BJ (cell line): ENCODE measurements around the gene CDHR3. TPM values are rescaled to one million over a fixed set of nuclear protein-coding genes. Genes with fewer than 3 reads are reported as not detected.

ENCODE experiments used
- CTCF ChIA-PET: fragments of 350-600 bp; formaldehyde crosslinking; extraction: SDS; loops from one replicate; lab custom pipeline; 2021; ENCODE audit warnings: antibody characterized with exemption, inconsistent platforms; lab: Yijun Ruan, JAX
- POLR2A ChIA-PET: fragments of 300-600 bp; sonication (Branson Sonifier 250); formaldehyde crosslinking; extraction: SDS; loops from one replicate; lab custom pipeline; 2021; ENCODE audit warnings: antibody characterized with exemption; lab: Charles Lee
- DNase-seq: peaks from one replicate; pipeline ENCODE4 v3.0.0-alpha.2; 2011; ENCODE audit warnings: low read depth
- H3K27me3 ChIP-seq: 2 replicates; pipeline ENCODE4 v1.6.0; 2011; ENCODE audit warnings: low read length; ENCODE audit not compliant: control insufficient read depth, insufficient read depth
- H3K36me3 ChIP-seq: 2 replicates; pipeline ENCODE4 v1.5.1; 2011; ENCODE audit warnings: low read length; ENCODE audit not compliant: control insufficient read depth, insufficient read depth
- H3K4me3 ChIP-seq: 2 replicates; pipeline ENCODE4 v1.5.1; 2011; ENCODE audit warnings: low read depth, mild to moderate bottlenecking, control low read depth, low read length
- polyA plus RNA-seq: library from polyadenylated mRNA; depleted of rRNA; stranded (reverse); fragments of >200 nt; gene quantifications from 2 replicates; pipeline ENCODE4 v1.2.3, GENCODE V29; 2011
- TF ChIP-seq, protein P1 (sequence below): IDR thresholded peaks from 2 replicates; pipeline ENCODE4 v1.5.1; 2011; ENCODE audit warnings: low read depth, mild to moderate bottlenecking, control low read depth, inconsistent platforms, low read length, moderate library complexity; ENCODE audit not compliant: insufficient read depth

CDHR3 gene
- polyA plus RNA-seq, 1 experiment = 2.9 TPM

- Histone ChIP-seq H3K4me3 (no peak overlapping the region), H3K36me3 (no peaks in the 10 kb centered on the region), H3K27me3 (peaks cover 8% of the 10 kb centered on the region; the same call in 1 of the 2 replicates)
- TF ChIP-seq, protein P1, sequence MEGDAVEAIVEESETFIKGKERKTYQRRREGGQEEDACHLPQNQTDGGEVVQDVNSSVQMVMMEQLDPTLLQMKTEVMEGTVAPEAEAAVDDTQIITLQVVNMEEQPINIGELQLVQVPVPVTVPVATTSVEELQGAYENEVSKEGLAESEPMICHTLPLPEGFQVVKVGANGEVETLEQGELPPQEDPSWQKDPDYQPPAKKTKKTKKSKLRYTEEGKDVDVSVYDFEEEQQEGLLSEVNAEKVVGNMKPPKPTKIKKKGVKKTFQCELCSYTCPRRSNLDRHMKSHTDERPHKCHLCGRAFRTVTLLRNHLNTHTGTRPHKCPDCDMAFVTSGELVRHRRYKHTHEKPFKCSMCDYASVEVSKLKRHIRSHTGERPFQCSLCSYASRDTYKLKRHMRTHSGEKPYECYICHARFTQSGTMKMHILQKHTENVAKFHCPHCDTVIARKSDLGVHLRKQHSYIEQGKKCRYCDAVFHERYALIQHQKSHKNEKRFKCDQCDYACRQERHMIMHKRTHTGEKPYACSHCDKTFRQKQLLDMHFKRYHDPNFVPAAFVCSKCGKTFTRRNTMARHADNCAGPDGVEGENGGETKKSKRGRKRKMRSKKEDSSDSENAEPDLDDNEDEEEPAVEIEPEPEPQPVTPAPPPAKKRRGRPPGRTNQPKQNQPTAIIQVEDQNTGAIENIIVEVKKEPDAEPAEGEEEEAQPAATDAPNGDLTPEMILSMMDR = no peak
- CTCF ChIA-PET = interaction anchor here (1.0 to 1.8 kb wide), 3 partner anchors 18 to 230 kb away, joined by 3 to 10 read pairs (median 6); no protein-coding TSS in a partner anchor
- DNase-seq = no peak
- POLR2A ChIA-PET = no interaction called here
Observed at GRCh38 chr7:105990727-105991453, 27.8 kb downstream of the CDHR3 start.

DNA sequence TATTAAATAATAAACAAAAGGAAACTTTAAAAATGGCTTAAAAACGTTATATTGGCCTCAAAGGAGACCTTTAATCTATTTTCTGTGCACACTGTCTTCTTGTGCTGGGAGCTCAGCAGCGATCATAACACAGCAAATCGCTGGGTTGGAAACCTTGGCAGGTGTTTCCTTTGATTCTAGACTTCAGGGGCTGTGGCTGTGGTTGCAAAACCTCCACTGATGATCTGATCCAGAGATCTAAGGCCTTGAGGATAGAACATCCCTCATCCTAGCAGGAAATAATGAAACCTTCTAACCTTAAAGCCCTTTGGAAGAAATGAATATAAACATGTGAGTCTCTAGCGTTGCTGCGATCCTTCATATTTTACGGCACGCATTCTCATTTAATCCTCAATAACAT, 29.8 kb downstream of the CDHR3 start:
- POLR2A ChIA-PET = no interaction called here
- TF ChIP-seq, protein P1 = no peak
- H3K27me3 ChIP-seq = peaks cover 6% of the 10 kb centered on the region; the same call in 1 of the 2 replicates
- H3K4me3 ChIP-seq = no peak overlapping the region
- DNase-seq = no peak
- CTCF ChIA-PET = interaction anchor here (0.6 to 1.6 kb wide), 3 partner anchors 17 to 93 kb away, joined by 3 to 6 read pairs (median 4); partner anchors contain the start of gene CDHR3
- no peaks in the 10 kb centered on the region for H3K36me3 ChIP-seq

- Histone ChIP-seq H3K27me3 (peaks cover 1% of the 10 kb centered on the region; the same call in 1 of the 2 replicates), H3K36me3 (no peaks in the 10 kb centered on the region), H3K4me3 (no peak overlapping the region)
- POLR2A ChIA-PET = no interaction called here
- no peak for DNase-seq
- CTCF ChIA-PET = interaction anchor here (1.3 to 2.6 kb wide), 2 partner anchors 11 to 45 kb away, joined by 3 to 8 read pairs; no protein-coding TSS in a partner anchor
- TF ChIP-seq, protein P1 = no peak
Observed at GRCh38 chr7:105996860-105997737, 34.0 kb downstream of the CDHR3 start.

GRCh38 chr7:105999256-105999655, 36.2 kb downstream of the CDHR3 start:
- no peak for DNase-seq
- ChIA-PET POLR2A (no interaction called here), CTCF (interaction anchor here (0.8 to 1.6 kb wide), 4 partner anchors 9 to 65 kb away, joined by 3 to 4 read pairs (median 3); no protein-coding TSS in a partner anchor)
- Histone ChIP-seq H3K4me3 (no peak overlapping the region), H3K36me3 (no peaks in the 10 kb centered on the region), H3K27me3 (peaks cover 1% of the 10 kb centered on the region; the same call in 1 of the 2 replicates)
- TF ChIP-seq, protein P1 = no peak
